Gastrocnemius medialis (tissue), 4 donors: ENCODE results near the gene CBLN2. TPM values are rescaled to one million over a fixed set of nuclear protein-coding genes. Genes with fewer than 3 reads are reported as not detected.

ENCODE experiments used
- ATAC-seq, 2 donors: fragments of 150-250 bp; one replicate each; pipeline ENCODE4 v1.9.1; 2016
- DNase-seq, 2 donors: peaks; one replicate each; pipeline ENCODE4 v3.0.0-alpha.2; 2019
- H3K27ac ChIP-seq, 4 donors: fragments of 200-600 bp; sonication (generic); 1 replicate in 1 of 4; 2 replicates in 3 of 4; pipeline ENCODE4 v1.5.1; 2016 to 2018; ENCODE audit warnings: mild to moderate bottlenecking in 2 of 4, moderate library complexity in 1 of 4
- H3K27me3 ChIP-seq, 3 donors: fragments of 200-600 bp; sonication (generic) in 2 of 3; 1 replicate in 1 of 3; 2 replicates in 2 of 3; pipeline versions ENCODE4 v1.5.1 to v1.6.0; 2016 to 2019; ENCODE audit warnings: mild to moderate bottlenecking in 1 of 3, moderate library complexity in 1 of 3
- H3K36me3 ChIP-seq, 2 donors: fragments of 200-600 bp; sonication (generic) in 1 of 2; one replicate each; pipeline ENCODE4 v1.5.1; 2017 to 2018
- H3K4me1 ChIP-seq, 2 donors: fragments of 200-600 bp; sonication (generic) in 1 of 2; one replicate each; pipeline ENCODE4 v1.5.1; 2016 to 2017; ENCODE audit warnings: mild to moderate bottlenecking in 2 of 2
- H3K4me3 ChIP-seq, 4 donors: fragments of 200-600 bp; sonication (generic) in 3 of 4; 1 replicate in 1 of 4; 2 replicates in 3 of 4; pipeline ENCODE4 v1.5.1; 2016 to 2019; ENCODE audit warnings: mild to moderate bottlenecking in 2 of 4
- H3K9me3 ChIP-seq, 3 donors: fragments of 200-600 bp; sonication (generic) in 2 of 3; 1 replicate in 1 of 3; 2 replicates in 2 of 3; pipeline ENCODE4 v1.5.1; 2016 to 2019
- CTCF ChIP-seq, 5 experiments: fragments of 450-650 bp in 3 of 5; fragments of 200-600 bp in 2 of 5; sonication (generic) in 2 of 5; IDR thresholded peaks in 4 of 5; conservative IDR thresholded peaks in 1 of 5; 1 replicate in 4 of 5; 2 replicates in 1 of 5; pipeline ENCODE4 v1.5.1; 2016 to 2019; ENCODE audit warnings: antibody characterized with exemption in 5 of 5, mild to moderate bottlenecking in 3 of 5, moderate library complexity in 3 of 5
- POLR2A ChIP-seq, 2 donors: fragments of 450-650 bp; IDR thresholded peaks; one replicate each; pipeline ENCODE4 v1.6.1; 2017; ENCODE audit warnings: antibody characterized with exemption in 2 of 2, mild to moderate bottlenecking in 2 of 2, moderate library complexity in 2 of 2
- in situ Hi-C, 4 donors: fragments of 200-750 bp; cut with MboI; loops; one replicate each; pipeline versions ENCODE4 v1.15.0 to v1.8.0; 2017; ENCODE audit warnings: low sequenced_read_pairs in 4 of 4
- intact Hi-C: fragments of 100-400 bp; cut with DNase I; formaldehyde crosslinking; loops from one replicate; pipeline ENCODE4 v1.15.1; 2023; ENCODE audit warnings: low total_unique reads
- total RNA-seq, 4 donors: library from RNA; depleted of rRNA; stranded (reverse); fragments of >200 nt; gene quantifications; one replicate each; pipeline versions ENCODE4 v1.1.0 to v1.2.3, GENCODE V29; 2016

The CBLN2 gene
- total RNA-seq, 4 donors from 2014 or later, result not detected

GRCh38 chr18:72502671-72503431 lies 41.3 kb downstream of the CBLN2 start:
- DNase-seq (no peak), ATAC-seq (no peak)
- in situ Hi-C loops (no loop called here), intact Hi-C loops (no loop called here)
- Histone ChIP-seq H3K9me3 (no peaks in the 10 kb centered on the region), H3K36me3 (no peaks in the 10 kb centered on the region), H3K27ac (no peak overlapping the region), H3K4me1 (no peaks in the 10 kb centered on the region), H3K27me3 (no peaks in the 10 kb centered on the region), H3K4me3 (no peak overlapping the region)
- TF ChIP-seq POLR2A (IDR thresholded peaks at IDR 0.05) (no peak), CTCF (IDR thresholded peaks at IDR 0.05 in 4 of 5, conservative IDR thresholded peaks at IDR 0.05 in 1 of 5) (no peak)

GRCh38 chr18:72492497-72492896 lies 51.6 kb downstream of the CBLN2 start:
- DNase-seq, result no peak
- TF ChIP-seq CTCF (IDR thresholded peaks at IDR 0.05 in 4 of 5, conservative IDR thresholded peaks at IDR 0.05 in 1 of 5) (no peak), POLR2A (IDR thresholded peaks at IDR 0.05) (no peak)
- no peak overlapping the region for H3K4me3 ChIP-seq
- intact Hi-C loops (no loop called here), in situ Hi-C loops (loop anchor here in 1 of 4 donors (25.0 kb wide), 1 partner anchor 105 kb away; no protein-coding TSS in a partner anchor)
- H3K27me3 ChIP-seq, result no peaks in the 10 kb centered on the region
- no peaks in the 10 kb centered on the region for H3K4me1 ChIP-seq
- H3K36me3 ChIP-seq, result no peaks in the 10 kb centered on the region
- H3K27ac ChIP-seq, result no peak overlapping the region
- no peak for ATAC-seq
- H3K9me3 ChIP-seq, result no peaks in the 10 kb centered on the region
